ENCODE measurements around the gene TPH1. TPM values are rescaled to one million over a fixed set of nuclear protein-coding genes. Genes with fewer than 3 reads are reported as not detected.

The TPH1 gene
- total RNA-seq, 4 donors from 2014 or later = 0.07 to 0.51 (median 0.10) TPM

- Histone ChIP-seq H3K27ac (no peak overlapping the region), H3K27me3 (no peaks in the 10 kb centered on the region), H3K4me1 (no peaks in the 10 kb centered on the region), H3K36me3 (no peaks in the 10 kb centered on the region), H3K9me3 (no peaks in the 10 kb centered on the region), H3K4me3 (no peak overlapping the region)
- in situ Hi-C loops (cut with MboI; ENCODE audit: low sequenced_read_pairs in 4 of 4) = no loop called here
- DNase-seq (no peak), ATAC-seq (no peak)
- TF ChIP-seq POLR2A (IDR thresholded peaks at IDR 0.05) (no peak), CTCF (IDR thresholded peaks at IDR 0.05 in 4 of 5, conservative IDR thresholded peaks at IDR 0.05 in 1 of 5) (no peak)
- intact Hi-C loops (cut with DNase I; ENCODE audit: low total_unique reads) = no loop called here
Measured at GRCh38 chr11:18054511-18055103, 8.5 kb upstream of the TPH1 start.

DNA sequence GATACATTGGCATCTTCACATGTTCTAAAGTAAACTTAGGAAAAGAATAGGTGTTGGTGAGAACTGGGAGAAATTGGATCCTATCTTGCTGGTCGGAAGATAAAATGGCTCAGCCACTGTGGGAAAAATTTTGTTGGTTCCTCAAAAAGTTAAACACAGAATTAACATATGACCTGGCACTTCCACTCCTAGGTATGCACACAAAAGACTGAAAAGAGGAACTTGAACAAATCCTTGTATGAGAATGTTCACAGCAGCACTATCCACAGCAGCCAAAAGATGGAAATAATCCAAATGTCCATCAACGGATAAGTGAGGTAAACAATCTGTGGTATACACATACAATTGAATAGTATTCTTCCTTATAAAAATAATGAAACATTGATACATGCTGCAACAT, 4.8 kb upstream of the TPH1 start:
- H3K4me1 ChIP-seq = no peaks in the 10 kb centered on the region
- H3K27ac ChIP-seq = no peak overlapping the region
- no peaks in the 10 kb centered on the region for H3K9me3 ChIP-seq
- no peak overlapping the region for H3K4me3 ChIP-seq
- intact Hi-C loops (cut with DNase I; ENCODE audit: low total_unique reads) = no loop called here
- ATAC-seq = no peak
- in situ Hi-C loops (cut with MboI; ENCODE audit: low sequenced_read_pairs in 4 of 4) = no loop called here
- TF ChIP-seq CTCF (IDR thresholded peaks at IDR 0.05 in 4 of 5, conservative IDR thresholded peaks at IDR 0.05 in 1 of 5) = no peak
- DNase-seq = no peak
- no peaks in the 10 kb centered on the region for H3K36me3 ChIP-seq
- H3K27me3 ChIP-seq = peaks cover 13 to 25% (median 17%) of the 10 kb centered on the region in 3 donors

DNA sequence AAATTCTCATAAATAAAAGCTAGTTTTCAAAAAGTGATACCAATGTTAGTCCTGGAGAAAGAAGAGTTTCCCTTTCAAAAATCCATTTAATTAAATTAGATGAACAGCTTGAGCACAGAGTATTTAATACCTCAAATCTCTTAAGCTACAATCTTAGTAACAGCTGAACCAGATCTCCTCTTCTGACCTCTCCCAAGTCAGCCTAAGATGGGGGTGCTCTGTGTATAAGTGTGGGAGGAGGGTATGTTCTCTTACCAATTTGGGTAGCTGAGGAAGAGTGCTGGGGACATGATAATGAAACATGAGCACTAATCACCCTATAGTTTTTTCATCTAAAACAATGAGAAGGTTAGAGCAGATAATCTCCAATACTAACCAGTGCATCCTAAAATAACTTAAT, 9.6 kb downstream of the TPH1 start:
- no peak for DNase-seq
- ATAC-seq = no peak
- Histone ChIP-seq H3K4me3 (no peak overlapping the region), H3K9me3 (no peaks in the 10 kb centered on the region), H3K4me1 (no peaks in the 10 kb centered on the region), H3K36me3 (no peaks in the 10 kb centered on the region), H3K27ac (no peak overlapping the region), H3K27me3 (no peaks in the 10 kb centered on the region)
- intact Hi-C loops (cut with DNase I; ENCODE audit: low total_unique reads) (no loop called here), in situ Hi-C loops (cut with MboI; ENCODE audit: low sequenced_read_pairs in 4 of 4) (no loop called here)
- TF ChIP-seq CTCF (IDR thresholded peaks at IDR 0.05 in 4 of 5, conservative IDR thresholded peaks at IDR 0.05 in 1 of 5) (no peak), POLR2A (IDR thresholded peaks at IDR 0.05) (no peak)

GRCh38 chr11:18027475-18027874, 18.6 kb downstream of the TPH1 start:
- no peaks in the 10 kb centered on the region for H3K4me1 ChIP-seq
- DNase-seq = no peak
- no peak for TF ChIP-seq CTCF (IDR thresholded peaks at IDR 0.05 in 4 of 5, conservative IDR thresholded peaks at IDR 0.05 in 1 of 5)
- no peak for TF ChIP-seq POLR2A (IDR thresholded peaks at IDR 0.05)
- H3K36me3 ChIP-seq = no peaks in the 10 kb centered on the region
- no peak overlapping the region for H3K27ac ChIP-seq
- ATAC-seq = no peak
- H3K9me3 ChIP-seq = no peaks in the 10 kb centered on the region
- H3K4me3 ChIP-seq = no peak overlapping the region
- no peaks in the 10 kb centered on the region for H3K27me3 ChIP-seq
- intact Hi-C loops (cut with DNase I; ENCODE audit: low total_unique reads) (no loop called here), in situ Hi-C loops (cut with MboI; ENCODE audit: low sequenced_read_pairs in 4 of 4) (no loop called here)

GRCh38 chr11:18022419-18022818, 23.6 kb downstream of the TPH1 start:
- Histone ChIP-seq H3K27me3 (no peaks in the 10 kb centered on the region), H3K9me3 (no peaks in the 10 kb centered on the region), H3K36me3 (peaks cover 0 to 2% of the 10 kb centered on the region in 2 donors), H3K4me3 (no peak overlapping the region), H3K4me1 (no peaks in the 10 kb centered on the region), H3K27ac (no peak overlapping the region)
- ATAC-seq = no peak
- in situ Hi-C loops (cut with MboI; ENCODE audit: low sequenced_read_pairs in 4 of 4) = no loop called here
- intact Hi-C loops (cut with DNase I; ENCODE audit: low total_unique reads) = no loop called here
- no peak for TF ChIP-seq CTCF (IDR thresholded peaks at IDR 0.05 in 4 of 5, conservative IDR thresholded peaks at IDR 0.05 in 1 of 5)
- no peak for TF ChIP-seq POLR2A (IDR thresholded peaks at IDR 0.05)
- DNase-seq = no peak

Data from gastrocnemius medialis (tissue), 4 donors.